Stimulated activated CD8-positive, alpha-beta memory T cell treated with anti-CD3 and anti-CD28 coated beads, Interleukin-7, amount 100 ng/mL, for 24 hours (primary cell): ENCODE data around the gene TNRC18.
A peak's percentile ranks its signal among the peaks of the same experiment; 100 is the strongest.
"Not testable (repeated sequence)": the region's sequence is repeated elsewhere in the genome, so short reads cannot be mapped to it uniquely, and the experiment has no call there.

Experiments used
- DNase-seq: peaks from one replicate; pipeline ENCODE4 v3.0.0-alpha.2; 2020; ENCODE audit warnings: low read depth

The TNRC18 gene

GRCh38 chr7:5315761-5316160, 107.9 kb downstream of the TNRC18 start:
- no peak for DNase-seq

- DNase-seq: no peak
These were observed 108.8 kb downstream of the TNRC18 start for GRCh38 chr7:5314864-5315263.

- DNase-seq: not testable (repeated sequence)
These were observed 110.4 kb downstream of the TNRC18 start for GRCh38 chr7:5313076-5313885.

- not testable (repeated sequence) for DNase-seq
These were observed 111.2 kb downstream of the TNRC18 start for GRCh38 chr7:5312276-5313070.

- DNase-seq: no peak
These were observed 112.7 kb downstream of the TNRC18 start for GRCh38 chr7:5310822-5311405.

GRCh38 chr7:5309146-5309545, 114.5 kb downstream of the TNRC18 start:
- DNase-seq: no peak

- DNase-seq: not testable (repeated sequence)
These were observed 116.2 kb downstream of the TNRC18 start for GRCh38 chr7:5307221-5308142.

- DNase-seq: not testable (repeated sequence)
These were observed 118.6 kb downstream of the TNRC18 start for GRCh38 chr7:5305050-5305449.

GRCh38 chr7:5303591-5304505, 119.8 kb downstream of the TNRC18 start:
- DNase-seq: no peak

GRCh38 chr7:5303061-5303460, 120.6 kb downstream of the TNRC18 start:
- DNase-seq: no peak

- DNase-seq: no peak
These were observed 121.1 kb downstream of the TNRC18 start for GRCh38 chr7:5302577-5302976.

GRCh38 chr7:5300366-5300765, 123.3 kb downstream of the TNRC18 start:
- DNase-seq: no peak

- DNase-seq: peak; percentile 32
These were observed 126.9 kb downstream of the TNRC18 start for GRCh38 chr7:5296611-5297226.

- DNase-seq: no peak
These were observed 127.5 kb downstream of the TNRC18 start for GRCh38 chr7:5296015-5296610.

- no peak for DNase-seq
These were observed 128.3 kb downstream of the TNRC18 start for GRCh38 chr7:5295039-5296014.

GRCh38 chr7:5294169-5294987, 129.3 kb downstream of the TNRC18 start:
- no peak for DNase-seq

- DNase-seq: not testable (repeated sequence)
These were observed 131.8 kb downstream of the TNRC18 start for GRCh38 chr7:5291711-5292335.
